Measurements from ENCODE around the gene OCRL. TPM values are rescaled to one million over a fixed set of nuclear protein-coding genes. Genes with fewer than 3 reads are reported as not detected.

OCRL gene
- total and polyA plus RNA-seq, 2 donors (not counting 1 experiment from before 2014, with no cell fraction given) = 4.6 to 10.6 TPM

GRCh38 chrX:129524250-129524850 lies 15.7 kb upstream of the OCRL start:
- POLR2A ChIA-PET = interaction anchor here (0.6 kb wide), 1 partner anchor 16 kb away, joined by 3 read pairs; the partner anchor contains the start of gene OCRL
- Histone ChIP-seq H3K36me3 (replicated peaks in 1 of 2; ENCODE audit: control extremely low read depth in 1 of 2, control insufficient read depth in 1 of 2, extremely low read depth in 1 of 2, insufficient read depth in 2 of 2, low read length in 1 of 2) (no peaks in the 10 kb centered on the region), H3K9ac (ENCODE audit: low read length) (no peak overlapping the region), H3K27me3 (replicated peaks in 1 of 4; ENCODE audit: control extremely low read depth in 1 of 4, control insufficient read depth in 3 of 4, insufficient read depth in 4 of 4, low read length in 3 of 4) (peaks cover 0 to 12% (median 4%) of the 10 kb centered on the region in 4 experiments), H3K4me3 (ENCODE audit: control extremely low read depth in 1 of 5, extremely low read depth in 1 of 5, insufficient read depth in 1 of 5, low read depth in 2 of 5, low read length in 4 of 5) (no peak overlapping the region), H3K9me3 (ENCODE audit: control extremely low read depth in 1 of 3, control insufficient read depth in 2 of 3, insufficient read depth in 1 of 3, low read length in 2 of 3) (peaks cover 0 to 5% (median 0%) of the 10 kb centered on the region in 3 donors), H3K4me1 (ENCODE audit: control insufficient read depth in 2 of 2, insufficient read depth in 2 of 2, low read length in 2 of 2) (peaks cover 4 to 6% of the 10 kb centered on the region in 2 donors), H2AFZ (ENCODE audit: insufficient read depth, low read depth, low read length, poor library complexity, severe bottlenecking) (no peak overlapping the region), H4K20me1 (ENCODE audit: control insufficient read depth, insufficient read depth, low read length, poor library complexity, severe bottlenecking) (no peaks in the 10 kb centered on the region), H3K4me2 (replicated peaks; ENCODE audit: low read depth, low read length, poor library complexity, severe bottlenecking) (no peak overlapping the region), H3K79me2 (ENCODE audit: control insufficient read depth, insufficient read depth, low read length) (no peaks in the 10 kb centered on the region), H3K27ac (ENCODE audit: low read length in 2 of 2) (no peak overlapping the region)
- H3K4me3 Mint-ChIP-seq = peak overlapping the region; percentile 81
- DNase-seq = no peak
- intact Hi-C loops (cut with micrococcal nuclease) = no loop called here
- H3K9me3 Mint-ChIP-seq (ENCODE audit: insufficient read depth) = peaks cover 2% of the 10 kb centered on the region
- CTCF ChIA-PET = no interaction called here
- no CpG with 5 or more reads among the region's 3 CpGs for WGBS (ENCODE audit: insufficient coverage)
- ATAC-seq (ENCODE audit: low read depth) = no peak
- peaks cover 17% of the 10 kb centered on the region for H3K27me3 Mint-ChIP-seq
- peaks cover 8% of the 10 kb centered on the region for H3K4me1 Mint-ChIP-seq
- TF ChIP-seq CTCF (IDR thresholded peaks at IDR 0.05) (no peak), EZH2 (IDR thresholded peaks at IDR 0.05; ENCODE audit: borderline replicate concordance, insufficient read depth, low read depth, low read length, poor library complexity, severe bottlenecking) (no peak)
- H3K27ac Mint-ChIP-seq = no peak overlapping the region

GRCh38 chrX:129525162-129525561 lies 14.9 kb upstream of the OCRL start:
- ChIA-PET CTCF (no interaction called here), POLR2A (interaction anchor here (0.6 kb wide), 1 partner anchor 15 kb away, joined by 3 read pairs; the partner anchor contains the start of gene OCRL)
- DNase-seq = no peak
- Mint-ChIP-seq H3K4me1 (peaks cover 8% of the 10 kb centered on the region), H3K9me3 (ENCODE audit: insufficient read depth) (peaks cover 2% of the 10 kb centered on the region), H3K4me3 (no peak overlapping the region), H3K27me3 (peaks cover 14% of the 10 kb centered on the region), H3K27ac (no peak overlapping the region)
- WGBS (ENCODE audit: insufficient coverage) = no CpG with 5 or more reads among the region's 4 CpGs
- Histone ChIP-seq H3K4me2 (replicated peaks; ENCODE audit: low read depth, low read length, poor library complexity, severe bottlenecking) (no peak overlapping the region), H4K20me1 (ENCODE audit: control insufficient read depth, insufficient read depth, low read length, poor library complexity, severe bottlenecking) (no peaks in the 10 kb centered on the region), H3K4me3 (ENCODE audit: control extremely low read depth in 1 of 5, extremely low read depth in 1 of 5, insufficient read depth in 1 of 5, low read depth in 2 of 5, low read length in 4 of 5) (no peak overlapping the region), H3K9me3 (ENCODE audit: control extremely low read depth in 1 of 3, control insufficient read depth in 2 of 3, insufficient read depth in 1 of 3, low read length in 2 of 3) (peaks cover 0 to 5% (median 0%) of the 10 kb centered on the region in 3 donors), H2AFZ (ENCODE audit: insufficient read depth, low read depth, low read length, poor library complexity, severe bottlenecking) (no peak overlapping the region), H3K27me3 (replicated peaks in 1 of 4; ENCODE audit: control extremely low read depth in 1 of 4, control insufficient read depth in 3 of 4, insufficient read depth in 4 of 4, low read length in 3 of 4) (peaks cover 0 to 12% (median 2%) of the 10 kb centered on the region in 4 experiments), H3K36me3 (replicated peaks in 1 of 2; ENCODE audit: control extremely low read depth in 1 of 2, control insufficient read depth in 1 of 2, extremely low read depth in 1 of 2, insufficient read depth in 2 of 2, low read length in 1 of 2) (no peaks in the 10 kb centered on the region), H3K79me2 (ENCODE audit: control insufficient read depth, insufficient read depth, low read length) (no peaks in the 10 kb centered on the region), H3K9ac (ENCODE audit: low read length) (no peak overlapping the region), H3K4me1 (ENCODE audit: control insufficient read depth in 2 of 2, insufficient read depth in 2 of 2, low read length in 2 of 2) (peaks cover 4 to 6% of the 10 kb centered on the region in 2 donors), H3K27ac (ENCODE audit: low read length in 2 of 2) (no peak overlapping the region)
- no peak for ATAC-seq (ENCODE audit: low read depth)
- intact Hi-C loops (cut with micrococcal nuclease) = no loop called here
- TF ChIP-seq CTCF (IDR thresholded peaks at IDR 0.05) (no peak), EZH2 (IDR thresholded peaks at IDR 0.05; ENCODE audit: borderline replicate concordance, insufficient read depth, low read depth, low read length, poor library complexity, severe bottlenecking) (no peak)
